Activated CD8-positive, alpha-beta T cell treated with anti-CD3 and anti-CD28 coated beads, Interleukin-2, amount 10 ng/mL, durations not matched to agents 7 days and 5 days (primary cell): ENCODE data around the gene SLC24A3. TPM values are rescaled to one million over a fixed set of nuclear protein-coding genes. Genes with fewer than 3 reads are reported as not detected.

ENCODE experiments used
- ATAC-seq: fragments of 150-1000 bp; cut with Tn5 transposase; one replicate; pipeline ENCODE4 v1.10.0; 2021; ENCODE audit warnings: moderate library complexity
- CTCF ChIA-PET: fragments of 350-600 bp; sonication (Branson Sonifier 250); formaldehyde crosslinking; loops from one replicate; lab custom pipeline; 2021; ENCODE audit warnings: antibody characterized with exemption; lab: Charles Lee
- POLR2A ChIA-PET: fragments of 350-600 bp; sonication (Branson Sonifier 250); formaldehyde crosslinking; loops from one replicate; lab custom pipeline; 2021; ENCODE audit warnings: antibody characterized with exemption; lab: Charles Lee
- DNase-seq: peaks from one replicate; pipeline ENCODE4 v3.0.0-alpha.2; 2020
- H3K27ac Mint-ChIP-seq: one replicate; pipeline ENCODE4 v1.8.0; 2021; ENCODE audit warnings: mild to moderate bottlenecking, mixed read lengths
- H3K27me3 Mint-ChIP-seq: one replicate; pipeline ENCODE4 v1.8.0; 2021; ENCODE audit warnings: low read depth, mixed read lengths
- H3K36me3 Mint-ChIP-seq: one replicate; pipeline ENCODE4 v1.8.0; 2021; ENCODE audit warnings: low read depth, mixed read lengths
- H3K4me1 Mint-ChIP-seq: one replicate; pipeline ENCODE4 v1.8.0; 2021; ENCODE audit warnings: low read depth, mixed read lengths
- H3K4me3 Mint-ChIP-seq: one replicate; pipeline ENCODE4 v1.8.0; 2021; ENCODE audit warnings: mild to moderate bottlenecking, mixed read lengths
- H3K9me3 Mint-ChIP-seq: one replicate; pipeline ENCODE4 v1.8.0; 2022; ENCODE audit warnings: mixed read lengths; ENCODE audit not compliant: insufficient read depth
- total RNA-seq, 2 experiments: library from RNA; stranded (reverse); gene quantifications; one replicate each; pipeline ENCODE4 v1.2.3, GENCODE V29; 2021

Gene SLC24A3
- total RNA-seq, 2 experiments from 2014 or later, result not detected

- ChIA-PET POLR2A (interaction anchor here (0.6 kb wide), 1 partner anchor 49 kb away, joined by 4 read pairs; no protein-coding TSS in a partner anchor), CTCF (no interaction called here)
- Mint-ChIP-seq H3K36me3 (no peaks in the 10 kb centered on the region), H3K4me3 (no peak overlapping the region), H3K4me1 (peaks cover 4% of the 10 kb centered on the region), H3K27me3 (peaks cover 13% of the 10 kb centered on the region), H3K9me3 (no peaks in the 10 kb centered on the region), H3K27ac (no peak overlapping the region)
- no peak for DNase-seq
- ATAC-seq, result no peak
These were observed 215.5 kb downstream of the SLC24A3 start for GRCh38 chr20:19427913-19428312.

- ChIA-PET POLR2A (interaction anchor here (0.6 kb wide), 1 partner anchor 50 kb away, joined by 4 read pairs; no protein-coding TSS in a partner anchor), CTCF (no interaction called here)
- no peaks in the 10 kb centered on the region for H3K36me3 Mint-ChIP-seq
These were observed 215.9 kb downstream of the SLC24A3 start for GRCh38 chr20:19428324-19428723.

GRCh38 chr20:19429538-19429937 is 217.1 kb downstream of the SLC24A3 start:
- H3K27me3 Mint-ChIP-seq, result peaks cover 10% of the 10 kb centered on the region
- ATAC-seq (no peak), DNase-seq (no peak)
- POLR2A ChIA-PET, result no interaction called here
- H3K27ac Mint-ChIP-seq, result no peak overlapping the region
- no peaks in the 10 kb centered on the region for H3K9me3 Mint-ChIP-seq
- CTCF ChIA-PET, result no interaction called here
- no peaks in the 10 kb centered on the region for H3K36me3 Mint-ChIP-seq
- H3K4me1 Mint-ChIP-seq, result no peaks in the 10 kb centered on the region
- H3K4me3 Mint-ChIP-seq, result no peak overlapping the region

More at GRCh38 chr20:19428324-19428723, 215.9 kb downstream of the SLC24A3 start:
- ATAC-seq (no peak), DNase-seq (no peak)
- peaks cover 4% of the 10 kb centered on the region for H3K4me1 Mint-ChIP-seq
- no peaks in the 10 kb centered on the region for H3K9me3 Mint-ChIP-seq
- no peak overlapping the region for H3K4me3 Mint-ChIP-seq
- no peak overlapping the region for H3K27ac Mint-ChIP-seq
- H3K27me3 Mint-ChIP-seq, result peaks cover 13% of the 10 kb centered on the region

GRCh38 chr20:19430641-19431315 is 218.3 kb downstream of the SLC24A3 start:
- peaks cover 10% of the 10 kb centered on the region for H3K27me3 Mint-ChIP-seq
- ChIA-PET CTCF (no interaction called here), POLR2A (no interaction called here)
- no peak overlapping the region for H3K27ac Mint-ChIP-seq
- no peak overlapping the region for H3K4me3 Mint-ChIP-seq
- ATAC-seq (no peak), DNase-seq (no peak)
- no peaks in the 10 kb centered on the region for H3K9me3 Mint-ChIP-seq
- no peaks in the 10 kb centered on the region for H3K36me3 Mint-ChIP-seq
- H3K4me1 Mint-ChIP-seq, result no peaks in the 10 kb centered on the region

- H3K4me1 Mint-ChIP-seq, result no peaks in the 10 kb centered on the region
- ChIA-PET POLR2A (no interaction called here), CTCF (interaction anchor here (0.7 kb wide), 1 partner anchor 113 kb away, joined by 3 read pairs; no protein-coding TSS in a partner anchor)
- no peak overlapping the region for H3K27ac Mint-ChIP-seq
- no peaks in the 10 kb centered on the region for H3K9me3 Mint-ChIP-seq
- H3K4me3 Mint-ChIP-seq, result no peak overlapping the region
- DNase-seq (no peak), ATAC-seq (no peak)
- H3K36me3 Mint-ChIP-seq, result no peaks in the 10 kb centered on the region
- peaks cover 10% of the 10 kb centered on the region for H3K27me3 Mint-ChIP-seq
These were observed 218.9 kb downstream of the SLC24A3 start for GRCh38 chr20:19431316-19431700.

GRCh38 chr20:19431906-19432305 is 219.5 kb downstream of the SLC24A3 start:
- DNase-seq (no peak), ATAC-seq (no peak)
- ChIA-PET CTCF (interaction anchor here (0.7 kb wide), 1 partner anchor 114 kb away, joined by 3 read pairs; no protein-coding TSS in a partner anchor), POLR2A (no interaction called here)
- Mint-ChIP-seq H3K4me3 (no peak overlapping the region), H3K36me3 (no peaks in the 10 kb centered on the region), H3K9me3 (no peaks in the 10 kb centered on the region), H3K27me3 (peaks cover 10% of the 10 kb centered on the region), H3K27ac (no peak overlapping the region), H3K4me1 (no peaks in the 10 kb centered on the region)

- H3K4me1 Mint-ChIP-seq, result peaks cover under 1% of the 10 kb centered on the region
- H3K36me3 Mint-ChIP-seq, result no peaks in the 10 kb centered on the region
- H3K27me3 Mint-ChIP-seq, result peaks cover 7% of the 10 kb centered on the region
- H3K27ac Mint-ChIP-seq, result no peak overlapping the region
- POLR2A ChIA-PET, result no interaction called here
- ATAC-seq, result no peak
- CTCF ChIA-PET, result no interaction called here
- no peak for DNase-seq
- H3K9me3 Mint-ChIP-seq, result no peaks in the 10 kb centered on the region
- H3K4me3 Mint-ChIP-seq, result no peak overlapping the region
These were observed 221.2 kb downstream of the SLC24A3 start for GRCh38 chr20:19433371-19434350.

GRCh38 chr20:19435316-19435715 is 222.9 kb downstream of the SLC24A3 start:
- ChIA-PET CTCF (interaction anchor here (0.9 kb wide), 1 partner anchor 12 kb away, joined by 3 read pairs; no protein-coding TSS in a partner anchor), POLR2A (no interaction called here)
- no peak overlapping the region for H3K4me3 Mint-ChIP-seq
- no peak for DNase-seq
- no peak overlapping the region for H3K27ac Mint-ChIP-seq
- H3K4me1 Mint-ChIP-seq, result peaks cover 17% of the 10 kb centered on the region
- H3K27me3 Mint-ChIP-seq, result peaks cover 5% of the 10 kb centered on the region
- no peaks in the 10 kb centered on the region for H3K9me3 Mint-ChIP-seq
- no peak for ATAC-seq
- H3K36me3 Mint-ChIP-seq, result no peaks in the 10 kb centered on the region

- DNase-seq (no peak), ATAC-seq (no peak)
- Mint-ChIP-seq H3K36me3 (no peaks in the 10 kb centered on the region), H3K9me3 (no peaks in the 10 kb centered on the region), H3K27me3 (peaks cover under 1% of the 10 kb centered on the region), H3K4me3 (no peak overlapping the region), H3K27ac (no peak overlapping the region), H3K4me1 (peaks cover 22% of the 10 kb centered on the region)
- ChIA-PET POLR2A (no interaction called here), CTCF (interaction anchor here (0.9 kb wide), 1 partner anchor 12 kb away, joined by 3 read pairs; no protein-coding TSS in a partner anchor)
These were observed 223.4 kb downstream of the SLC24A3 start for GRCh38 chr20:19435821-19436220.

GRCh38 chr20:19438488-19438887 is 226.0 kb downstream of the SLC24A3 start:
- H3K36me3 Mint-ChIP-seq, result peaks cover 13% of the 10 kb centered on the region
- H3K4me3 Mint-ChIP-seq, result no peak overlapping the region
- no peaks in the 10 kb centered on the region for H3K27me3 Mint-ChIP-seq
- H3K9me3 Mint-ChIP-seq, result peaks cover 1% of the 10 kb centered on the region
- H3K27ac Mint-ChIP-seq, result no peak overlapping the region
- no peak for DNase-seq
- POLR2A ChIA-PET, result no interaction called here
- H3K4me1 Mint-ChIP-seq, result peaks cover 39% of the 10 kb centered on the region
- ATAC-seq, result no peak
- CTCF ChIA-PET, result no interaction called here

GRCh38 chr20:19440660-19441527 is 228.5 kb downstream of the SLC24A3 start:
- H3K27ac Mint-ChIP-seq, result peak overlapping the region; percentile 64
- peaks cover 16% of the 10 kb centered on the region for H3K36me3 Mint-ChIP-seq
- ChIA-PET CTCF (no interaction called here), POLR2A (no interaction called here)
- DNase-seq (peak; percentile 65), ATAC-seq (peak; percentile 95)
- H3K4me1 Mint-ChIP-seq, result peaks cover 39% of the 10 kb centered on the region
- H3K27me3 Mint-ChIP-seq, result no peaks in the 10 kb centered on the region
- no peak overlapping the region for H3K4me3 Mint-ChIP-seq
- H3K9me3 Mint-ChIP-seq, result peaks cover 8% of the 10 kb centered on the region
